Posterior cingulate gyrus (tissue), 11 donors: ENCODE data around the gene TRIM43.
"Not testable (repeated sequence)": the region's sequence is repeated elsewhere in the genome, so short reads cannot be mapped to it uniquely, and the experiment has no call there.

Experiments used
- DNase-seq, 10 donors: peaks; one replicate each; pipeline versions ENCODE4 v3.0.0 to v3.0.0-alpha.2; 2020 to 2021; ENCODE audit warnings: mixed read lengths in 3 of 10
- intact Hi-C: fragments of 100-400 bp; cut with DNase I; formaldehyde crosslinking; loops from one replicate; pipeline ENCODE4 v1.15.1; 2023

TRIM43 gene

GRCh38 chr2:95591701-95592100 is at the start of gene TRIM43:
TRIM43 (plus strand) TSS chr2:95592001; CDS start chr2:95594024, 2,023 bp downstream.
- intact Hi-C loops, DNase-seq: not testable (repeated sequence)

GRCh38 chr2:95551055-95551568 is 40.7 kb upstream of the TRIM43 start:
- intact Hi-C loops = no loop called here

GRCh38 chr2:95552911-95553310 is 38.9 kb upstream of the TRIM43 start:
- intact Hi-C loops = no loop called here
- DNase-seq = peak in 5 of 10 donors; percentile 31 to 82 (median 66)

More at GRCh38 chr2:95551055-95551568, 40.7 kb upstream of the TRIM43 start:
- no peak for DNase-seq

- intact Hi-C loops = no loop called here
- DNase-seq = no peak
These were observed 22.6 kb upstream of the TRIM43 start for GRCh38 chr2:95569170-95569569.

- no peak for DNase-seq
These were observed 17.9 kb upstream of the TRIM43 start for GRCh38 chr2:95573866-95574265.

GRCh38 chr2:95574506-95574905 is 17.3 kb upstream of the TRIM43 start:
- no peak for DNase-seq
- intact Hi-C loops = no loop called here

More at GRCh38 chr2:95573866-95574265, 17.9 kb upstream of the TRIM43 start:
- intact Hi-C loops = no loop called here

GRCh38 chr2:95575857-95576256 is 15.9 kb upstream of the TRIM43 start:
- intact Hi-C loops = no loop called here
- no peak for DNase-seq

- no peak for DNase-seq
- intact Hi-C loops = no loop called here
These were observed 13.3 kb upstream of the TRIM43 start for GRCh38 chr2:95578539-95578938.

- intact Hi-C loops, DNase-seq: not testable (repeated sequence)
These were observed 8.3 kb upstream of the TRIM43 start for GRCh38 chr2:95583545-95583944.

GRCh38 chr2:95584321-95584720 is 7.5 kb upstream of the TRIM43 start:
- DNase-seq, intact Hi-C loops: not testable (repeated sequence)

GRCh38 chr2:95589777-95590536 is 1.8 kb upstream of the TRIM43 start:
- intact Hi-C loops = not testable (repeated sequence)
- DNase-seq = peak in 2 of 10 donors; percentile 41 to 67

- peak in 1 of 10 donors; percentile 52 for DNase-seq
- intact Hi-C loops = not testable (repeated sequence)
These were observed 1.2 kb downstream of the TRIM43 start for GRCh38 chr2:95592973-95593372.

GRCh38 chr2:95595012-95595411 is 3.2 kb downstream of the TRIM43 start:
- intact Hi-C loops, DNase-seq: not testable (repeated sequence)

GRCh38 chr2:95601301-95601700 is 9.5 kb downstream of the TRIM43 start:
- intact Hi-C loops, DNase-seq: not testable (repeated sequence)

GRCh38 chr2:95602146-95602545 is 10.3 kb downstream of the TRIM43 start:
- DNase-seq, intact Hi-C loops: not testable (repeated sequence)

- DNase-seq, intact Hi-C loops: not testable (repeated sequence)
These were observed 16.6 kb downstream of the TRIM43 start for GRCh38 chr2:95608356-95608755.

- DNase-seq, intact Hi-C loops: not testable (repeated sequence)
These were observed 18.0 kb downstream of the TRIM43 start for GRCh38 chr2:95609764-95610163.

- DNase-seq, intact Hi-C loops: not testable (repeated sequence)
These were observed 21.2 kb downstream of the TRIM43 start for GRCh38 chr2:95613048-95613447.

GRCh38 chr2:95622728-95623127 is 30.9 kb downstream of the TRIM43 start:
- DNase-seq, intact Hi-C loops: not testable (repeated sequence)

- intact Hi-C loops, DNase-seq: not testable (repeated sequence)
These were observed 39.2 kb downstream of the TRIM43 start for GRCh38 chr2:95630987-95631386.

- DNase-seq = not testable (repeated sequence)
These were observed 41.9 kb downstream of the TRIM43 start for GRCh38 chr2:95633626-95634259.

More at GRCh38 chr2:95633626-95634259, 41.9 kb downstream of the TRIM43 start:
- intact Hi-C loops = not testable (repeated sequence)
